GM21526 (cell line): ENCODE results near the gene GUCD1.
"Not testable (repeated sequence)": the region's sequence is repeated elsewhere in the genome, so short reads cannot be mapped to it uniquely, and the experiment has no call there.

Experiments
- ATAC-seq: cut with Tn5 transposase; IDR thresholded peaks from one replicate; pipeline ENCODE4 v1.9.1; 2021; ENCODE audit warnings: moderate library complexity; ENCODE audit not compliant: unreplicated experiment, low FRiP score

Gene GUCD1

GRCh38 chr22:24554313-24555164, at the start of gene GUCD1:
GUCD1 (minus strand) TSS chr22:24555138; CDS start chr22:24554991, 147 bp downstream.
- no peak for ATAC-seq

- ATAC-seq, result not testable (repeated sequence)
These were observed 49.1 kb upstream of the GUCD1 start for GRCh38 chr22:24603770-24604629.

DNA sequence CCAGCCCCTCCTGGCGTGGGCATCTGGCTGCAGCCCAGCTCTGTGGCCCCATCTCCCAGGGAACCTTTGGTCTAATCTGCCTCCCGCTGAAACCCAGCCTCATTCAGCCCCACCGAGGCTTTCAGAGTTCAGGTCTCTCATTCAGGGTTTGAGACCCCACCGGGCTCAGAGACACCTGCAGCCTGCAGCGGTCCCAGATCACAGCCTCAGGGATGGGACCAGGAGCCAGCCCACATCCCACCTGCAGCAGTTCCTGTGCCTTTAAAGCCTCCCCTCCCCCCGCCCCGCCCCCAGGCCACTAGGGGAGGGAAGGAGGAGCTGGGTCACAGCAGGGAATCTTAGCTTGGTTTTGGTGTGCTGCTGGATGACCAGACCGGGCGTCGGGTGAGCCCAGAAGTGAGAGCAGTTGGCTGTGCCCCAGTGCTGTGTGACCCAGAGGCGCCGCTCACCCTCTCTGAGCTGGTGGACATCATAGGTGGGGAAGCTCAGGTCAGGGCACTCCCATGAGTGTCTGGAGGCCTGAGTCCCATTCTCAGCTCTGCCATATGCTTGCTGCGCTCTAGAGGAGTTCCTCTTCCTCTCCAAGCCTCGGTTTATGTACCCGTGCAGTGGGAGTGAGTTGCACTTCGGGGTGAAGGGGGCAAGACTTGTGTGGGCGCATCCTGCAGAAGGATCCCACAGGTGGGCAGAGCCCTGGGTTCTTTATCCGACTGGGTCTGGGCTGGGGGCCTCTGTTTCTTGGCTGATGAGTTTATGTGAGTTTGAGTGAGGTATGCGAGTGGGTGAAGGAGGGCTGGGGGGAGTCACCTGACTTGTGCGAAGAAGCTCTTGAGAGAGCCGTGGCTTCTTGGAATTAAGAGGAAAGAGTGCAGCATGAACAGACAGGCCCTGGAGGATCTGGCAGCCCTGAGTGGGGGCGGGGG, 48.2 kb upstream of the GUCD1 start, which contains the start of gene GGT1:
Gene GGT1, plus strand, starts transcription at position 347 of the 923 bp plus-strand sequence. CDS start 7,889 bp downstream, outside the sequence.
- not testable (repeated sequence) for ATAC-seq

DNA sequence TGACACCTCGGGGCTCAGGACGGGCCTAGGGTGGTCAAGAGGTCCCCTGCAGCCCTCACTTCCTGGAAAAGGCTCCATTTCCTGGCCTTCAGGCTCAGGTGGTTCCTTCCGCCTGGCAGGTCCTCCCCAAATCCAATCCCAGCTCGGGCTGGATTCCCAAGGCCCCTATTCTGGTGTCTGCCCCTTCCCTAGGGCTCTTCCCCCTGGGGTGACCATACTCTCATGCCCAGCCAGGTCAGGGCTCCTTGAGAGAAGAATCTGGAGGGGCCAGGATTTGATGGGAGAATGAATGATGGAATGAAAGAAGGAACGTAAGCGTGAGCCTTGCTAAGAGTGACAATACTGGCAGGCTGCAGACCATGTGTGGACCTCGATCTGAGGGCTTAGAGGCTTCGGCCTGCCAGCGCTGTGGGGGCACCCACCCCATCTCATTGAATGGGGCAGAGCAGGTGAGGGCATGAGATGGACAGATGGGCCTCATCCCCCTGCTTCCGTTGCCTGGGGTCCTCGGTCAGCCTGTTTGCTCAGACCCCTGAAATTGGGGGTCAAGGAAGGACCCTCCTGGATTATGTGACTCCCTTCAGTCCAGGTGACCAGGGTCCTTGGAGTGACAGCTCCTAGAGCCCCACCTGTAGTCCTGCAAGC, 47.3 kb upstream of the GUCD1 start:
- not testable (repeated sequence) for ATAC-seq

- no peak for ATAC-seq
These were observed 46.5 kb upstream of the GUCD1 start for GRCh38 chr22:24601217-24602104.

- not testable (repeated sequence) for ATAC-seq
These were observed 45.2 kb upstream of the GUCD1 start for GRCh38 chr22:24599958-24600715.

GRCh38 chr22:24599514-24599913, 44.6 kb upstream of the GUCD1 start:
- ATAC-seq, result no peak

- not testable (repeated sequence) for ATAC-seq
These were observed 42.1 kb upstream of the GUCD1 start for GRCh38 chr22:24597076-24597475.

DNA sequence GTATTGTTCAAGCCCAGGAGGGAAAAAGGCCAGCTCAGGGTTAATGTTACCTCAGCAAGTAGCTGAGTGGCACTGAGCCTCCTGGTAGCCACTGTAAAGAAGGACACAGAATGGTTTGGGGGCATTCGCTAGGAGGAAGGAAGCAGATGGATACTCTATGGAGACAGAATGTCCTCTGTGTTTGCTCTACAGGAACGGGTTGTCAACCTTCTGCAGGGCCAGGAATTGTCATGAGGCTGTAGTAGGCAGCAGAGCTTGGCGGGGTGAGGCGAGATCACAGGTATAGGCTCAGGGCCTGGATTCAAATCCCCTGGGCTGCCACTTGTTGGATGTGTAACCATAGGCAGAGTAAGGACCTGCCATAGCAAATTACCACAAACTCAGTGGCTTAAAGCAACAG, 40.9 kb upstream of the GUCD1 start:
- ATAC-seq, result no peak

DNA sequence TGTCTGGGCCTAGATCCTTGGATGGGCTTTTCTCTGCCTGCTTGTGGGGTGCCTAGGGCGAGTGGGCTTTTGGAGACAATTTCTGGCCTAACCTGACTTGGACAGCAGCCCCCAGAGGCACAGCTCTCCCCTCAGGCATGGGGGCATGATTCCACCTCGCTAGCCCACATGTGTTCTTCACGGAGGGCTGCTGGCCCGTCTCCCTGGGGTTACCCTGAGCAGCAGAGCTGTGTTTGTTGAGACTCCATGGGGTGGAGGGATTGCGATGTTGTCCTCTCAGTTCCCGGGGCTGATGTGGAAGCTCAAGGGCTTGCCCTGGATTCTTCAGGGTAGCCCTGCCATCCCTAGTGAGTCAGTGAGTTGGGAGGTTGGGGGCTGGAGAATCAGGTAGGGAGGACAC, 40.3 kb upstream of the GUCD1 start:
- no peak for ATAC-seq

GRCh38 chr22:24594569-24595120, 39.7 kb upstream of the GUCD1 start:
- ATAC-seq, result no peak

DNA sequence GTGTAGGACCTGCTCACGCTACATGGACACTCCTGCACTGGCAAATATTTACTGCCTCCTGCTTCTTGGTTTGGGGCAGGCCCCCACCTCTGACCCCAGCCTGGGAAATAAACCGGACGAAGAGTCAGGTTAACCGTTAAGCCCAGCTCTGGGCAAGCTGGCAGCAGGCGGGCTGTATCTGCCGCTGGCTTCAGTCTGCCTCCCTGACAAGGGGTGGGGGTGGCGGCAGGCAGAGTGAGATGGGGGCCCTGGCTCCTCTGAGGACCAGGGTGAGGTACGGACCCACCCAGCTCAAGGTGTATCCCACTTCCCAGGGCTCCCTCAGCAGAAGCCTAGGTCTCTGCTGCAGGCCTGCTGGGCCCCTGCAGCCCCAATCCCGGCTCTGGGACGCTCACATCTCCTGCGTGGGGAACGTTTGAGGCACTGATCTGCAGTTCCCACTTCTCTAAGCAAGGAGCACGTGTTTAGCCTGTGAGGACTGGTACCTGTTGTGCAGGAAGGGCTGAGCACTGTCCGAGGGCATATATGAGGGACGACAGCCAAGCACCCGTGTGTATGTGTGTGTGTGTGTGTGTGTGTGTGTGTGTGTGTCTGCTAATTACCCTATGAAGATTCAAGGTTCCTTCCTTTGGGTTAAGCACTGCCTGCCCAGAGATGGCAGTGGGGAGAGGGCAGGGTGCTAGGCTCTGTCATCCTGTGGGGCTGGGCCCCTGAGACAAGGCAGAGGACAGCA, 39.1 kb upstream of the GUCD1 start:
- no peak for ATAC-seq

GRCh38 chr22:24593559-24593835, 38.6 kb upstream of the GUCD1 start:
- not testable (repeated sequence) for ATAC-seq

DNA sequence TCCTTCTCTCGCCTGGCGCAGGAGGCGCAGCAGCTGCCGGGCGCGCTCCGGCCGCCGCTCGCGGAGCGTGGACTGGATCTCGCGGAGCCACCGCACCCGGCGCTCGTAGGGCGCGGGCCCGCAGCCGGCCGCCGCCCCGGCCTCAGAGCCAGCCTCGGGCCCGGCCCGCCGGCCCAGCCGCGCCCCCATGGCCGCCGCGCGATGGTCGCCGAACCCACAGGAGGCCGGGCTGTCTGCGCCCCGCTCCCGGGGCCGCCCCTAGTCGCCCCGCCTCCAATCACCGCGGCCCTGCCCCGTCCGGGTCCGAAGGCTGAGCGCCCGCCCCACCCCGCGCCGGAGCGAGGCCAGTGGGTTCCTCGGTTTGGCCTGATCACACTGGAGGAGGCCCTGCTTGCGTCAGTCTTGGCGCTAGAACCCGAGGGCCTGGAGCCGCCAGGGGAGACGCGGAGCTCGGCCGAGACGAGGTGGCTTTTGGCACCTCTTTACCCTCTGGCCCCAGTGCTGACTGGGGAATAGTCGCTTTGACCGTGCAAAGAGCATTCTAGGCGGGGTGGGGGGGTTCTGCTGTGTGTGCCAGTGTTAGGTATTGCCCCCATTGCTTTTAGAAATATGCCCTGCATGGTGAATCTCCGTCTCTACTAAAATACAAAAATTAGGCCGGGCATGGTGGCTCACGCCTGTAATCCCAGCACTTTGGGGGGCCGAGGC, 38.1 kb upstream of the GUCD1 start, which contains the start of gene LRRC75B:
Gene LRRC75B, minus strand, starts transcription at position 223 of the 708 bp plus-strand sequence. Its CDS starts 34 bp downstream, at position 189.
- no peak for ATAC-seq

DNA sequence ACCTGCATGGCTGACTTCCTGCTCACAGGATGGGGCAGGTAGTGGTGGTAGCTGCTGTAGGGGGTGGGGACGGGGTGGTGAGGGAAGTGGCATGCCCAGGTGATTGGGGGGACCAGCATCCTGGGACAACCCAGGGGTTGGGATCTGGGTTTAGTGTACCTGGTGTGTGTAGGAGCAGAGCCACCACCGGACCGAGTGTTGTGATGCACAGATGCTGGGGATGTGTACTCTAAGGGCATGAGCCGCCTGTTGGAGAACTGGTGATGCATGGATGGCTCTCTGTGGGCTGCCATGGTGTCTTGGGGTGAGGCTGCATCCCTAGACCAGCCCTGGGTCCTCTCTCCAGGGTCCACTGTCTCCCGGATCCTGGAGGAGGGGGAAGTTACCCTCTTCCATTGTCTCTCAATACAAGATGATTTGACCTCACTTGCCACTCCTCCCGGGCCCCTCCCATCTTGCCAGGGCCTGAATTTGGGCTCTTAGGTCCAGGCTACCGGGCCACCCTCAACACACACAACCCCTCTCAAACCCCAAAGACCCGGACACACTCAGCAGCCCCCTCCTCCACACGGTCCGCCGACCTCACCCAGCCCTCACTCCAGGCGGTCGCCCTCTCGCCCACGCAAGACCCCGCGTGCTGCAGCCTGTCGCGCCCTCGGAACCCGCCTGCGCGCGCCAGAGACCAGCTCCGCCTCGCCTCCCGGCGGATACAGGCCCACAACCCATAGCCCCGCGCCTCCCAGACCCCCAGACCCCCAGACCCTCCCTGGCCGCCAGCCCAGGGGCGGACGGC, 37.3 kb upstream of the GUCD1 start:
- no peak for ATAC-seq
